ENCODE measurements around the gene NFKBIE.

GRCh38 chr6:44243345-44243744 lies 22.0 kb downstream of the NFKBIE start:
- TF ChIP-seq YY1 (IDR thresholded peaks at IDR 0.05; ENCODE audit: insufficient read depth, insufficient replicate concordance, low read depth, low read length) (no peak), CHD2 (IDR thresholded peaks at IDR 0.05; ENCODE audit: low read depth, low read length) (no peak), ZC3H13 (CRISPR knock-in tag; IDR thresholded peaks at IDR 0.05) (no peak), JDP2 (CRISPR knock-in tag; IDR thresholded peaks at IDR 0.05; ENCODE audit: borderline replicate concordance) (no peak)

Measured in HepG2 (cell line).